Body of pancreas (tissue), 4 donors: Measurements from ENCODE around the gene SLC29A2. TPM values are rescaled to one million over a fixed set of nuclear protein-coding genes. Genes with fewer than 3 reads are reported as not detected.
"Not testable (repeated sequence)": the region's sequence is repeated elsewhere in the genome, so short reads cannot be mapped to it uniquely, and the experiment has no call there.

Experiments
- ATAC-seq: fragments of 150-250 bp; one replicate; pipeline ENCODE4 v1.9.1; 2016
- DNase-seq, 4 donors: peaks; one replicate each; pipeline ENCODE4 v3.0.0-alpha.2; 2019
- H3K27ac ChIP-seq, 4 donors: fragments of 200-600 bp; sonication (generic); 1 replicate in 3 of 4; 2 replicates in 1 of 4; pipeline versions ENCODE4 v1.5.1 to v1.6.1; 2016 to 2019; ENCODE audit warnings: mild to moderate bottlenecking in 1 of 4, mixed read lengths in 1 of 4, moderate library complexity in 1 of 4
- H3K27me3 ChIP-seq, 2 donors: fragments of 200-600 bp; sonication (generic); one replicate each; pipeline ENCODE4 v1.6.0; 2016; ENCODE audit warnings: mild to moderate bottlenecking in 1 of 2
- H3K36me3 ChIP-seq, 2 donors: fragments of 200-600 bp; sonication (generic); replicated peaks in 1 of 2; 2 replicates each; pipeline ENCODE4 v1.5.1; 2016; ENCODE audit warnings: low read depth in 2 of 2; ENCODE audit not compliant: insufficient read depth in 1 of 2
- H3K4me1 ChIP-seq: fragments of 200-600 bp; sonication (generic); one replicate; pipeline ENCODE4 v1.6.0; 2016
- H3K4me3 ChIP-seq, 2 donors: fragments of 200-600 bp; sonication (generic); 1 replicate in 1 of 2; 2 replicates in 1 of 2; pipeline ENCODE4 v1.5.1; 2016 to 2019
- H3K9me3 ChIP-seq, 3 donors: fragments of 200-600 bp; sonication (generic); 1 replicate in 2 of 3; 2 replicates in 1 of 3; pipeline ENCODE4 v1.5.1; 2016
- CTCF ChIP-seq, 7 experiments: fragments of 450-650 bp in 4 of 7; fragments of 200-600 bp in 3 of 7; sonication (generic) in 3 of 7; IDR thresholded peaks; one replicate each; pipeline ENCODE4 v1.5.1; 2016 to 2019; ENCODE audit warnings: antibody characterized with exemption in 7 of 7
- POLR2A ChIP-seq, 3 donors: fragments of 450-650 bp; IDR thresholded peaks; one replicate each; pipeline ENCODE4 v1.6.1; 2016; ENCODE audit warnings: antibody characterized with exemption in 3 of 3, mild to moderate bottlenecking in 2 of 3
- WGBS, 2 donors: methylation state at CpG; one replicate each; pipeline ENCODE4 v1.1.5; 2017; 5-methylcytosine and 5-hydroxymethylcytosine counted together
- intact Hi-C: fragments of 100-400 bp; cut with DNase I; formaldehyde crosslinking; loops from one replicate; pipeline ENCODE4 v1.15.1; 2023
- total RNA-seq, 2 donors: library from RNA; depleted of rRNA; stranded (reverse); fragments of >200 nt; gene quantifications; one replicate each; pipeline ENCODE4 v1.1.0, GENCODE V29; 2016

SLC29A2 gene
- total RNA-seq, 2 donors from 2014 or later, result 5.4 to 14.2 TPM

GRCh38 chr11:66388780-66389386 lies 17.3 kb upstream of the SLC29A2 start:
- H3K36me3 ChIP-seq, result no peaks in the 10 kb centered on the region
- TF ChIP-seq POLR2A (IDR thresholded peaks at IDR 0.05) (no peak), CTCF (IDR thresholded peaks at IDR 0.05) (peak; percentile 58 to 81 (median 71))
- intact Hi-C loops, result no loop called here
- H3K4me3 ChIP-seq, result no peak overlapping the region
- WGBS, 2 donors, result 28 to 29% methylated on average over 8 of the region's 8 CpGs
- H3K9me3 ChIP-seq, result no peaks in the 10 kb centered on the region
- DNase-seq, result peak; percentile 83 to 89 (median 86)
- peak; percentile 69 for ATAC-seq
- peaks cover 11% of the 10 kb centered on the region for H3K4me1 ChIP-seq
- no peak overlapping the region for H3K27ac ChIP-seq
- no peaks in the 10 kb centered on the region for H3K27me3 ChIP-seq

GRCh38 chr11:66386171-66387069 lies 14.9 kb upstream of the SLC29A2 start:
- H3K4me3 ChIP-seq, result no peak overlapping the region
- 4% methylated on average over 20 of the region's 20 CpGs for WGBS, 2 donors
- DNase-seq (peak; percentile 86 to 94 (median 88)), ATAC-seq (peak; percentile 83)
- no peaks in the 10 kb centered on the region for H3K27me3 ChIP-seq
- peaks cover 11% of the 10 kb centered on the region for H3K4me1 ChIP-seq
- H3K9me3 ChIP-seq, result no peaks in the 10 kb centered on the region
- intact Hi-C loops, result no loop called here
- H3K27ac ChIP-seq, result peak overlapping the region in 3 of 4 donors; percentile 32 to 71 (median 60)
- no peaks in the 10 kb centered on the region for H3K36me3 ChIP-seq
- TF ChIP-seq POLR2A (IDR thresholded peaks at IDR 0.05) (no peak), CTCF (IDR thresholded peaks at IDR 0.05) (peak; percentile 82 to 97 (median 87))

GRCh38 chr11:66384316-66384715 lies 12.8 kb upstream of the SLC29A2 start:
- H3K27ac ChIP-seq, H3K36me3 ChIP-seq, H3K4me3 ChIP-seq, DNase-seq, H3K27me3 ChIP-seq, intact Hi-C loops, H3K9me3 ChIP-seq, ATAC-seq: not testable (repeated sequence)
- H3K4me1 ChIP-seq, result peaks cover 11% of the 10 kb centered on the region
- WGBS, 2 donors, result 57 to 63% methylated on average over 13 of the region's 13 CpGs

- DNase-seq, H3K36me3 ChIP-seq, H3K9me3 ChIP-seq, H3K4me3 ChIP-seq, ATAC-seq, intact Hi-C loops, H3K4me1 ChIP-seq, H3K27ac ChIP-seq, H3K27me3 ChIP-seq: not testable (repeated sequence)
- WGBS, 2 donors, result 19 to 24% methylated on average over 7 of the region's 7 CpGs
These were observed 8.7 kb upstream of the SLC29A2 start for GRCh38 chr11:66380264-66380663.

GRCh38 chr11:66373690-66374287 lies 2.2 kb upstream of the SLC29A2 start:
- ATAC-seq, H3K4me3 ChIP-seq, DNase-seq, H3K27ac ChIP-seq, H3K27me3 ChIP-seq, H3K36me3 ChIP-seq, intact Hi-C loops, H3K9me3 ChIP-seq: not testable (repeated sequence)
- WGBS, 2 donors, result 72 to 75% methylated on average over 9 of the region's 9 CpGs
- peaks cover 34% of the 10 kb centered on the region for H3K4me1 ChIP-seq

GRCh38 chr11:66373265-66373664 lies 1.7 kb upstream of the SLC29A2 start:
- H3K9me3 ChIP-seq, result no peaks in the 10 kb centered on the region
- no peak overlapping the region for H3K4me3 ChIP-seq
- H3K36me3 ChIP-seq, result no peaks in the 10 kb centered on the region
- peaks cover 34% of the 10 kb centered on the region for H3K4me1 ChIP-seq
- 32% methylated on average over 5 of the region's 5 CpGs for WGBS, 2 donors
- peak overlapping the region in 2 of 4 donors; percentile 47 to 94 for H3K27ac ChIP-seq
- no peaks in the 10 kb centered on the region for H3K27me3 ChIP-seq
- no peak for ATAC-seq
- no peak for DNase-seq
- TF ChIP-seq CTCF (IDR thresholded peaks at IDR 0.05), result no peak
- no peak for TF ChIP-seq POLR2A (IDR thresholded peaks at IDR 0.05)
- intact Hi-C loops, result no loop called here
